IMR-90 (cell line): ENCODE data around the gene PTMS. TPM values are rescaled to one million over a fixed set of nuclear protein-coding genes. Genes with fewer than 3 reads are reported as not detected.

Experiments
- ATAC-seq: fragments of 200-7000 bp; cut with Tn5 transposase; 2 replicates; pipeline ENCODE4 v1.9.1; 2020; ENCODE audit warnings: low read depth, mild to moderate bottlenecking, moderate library complexity
- BruUV-seq: library from RNA; stranded (reverse); fragments of 400-500 nt; replicated peaks from 2 replicates; lab custom pipeline; 2021; lab: Mats Ljungman, UMichigan
- CTCF ChIA-PET: fragments of 300-600 bp; formaldehyde crosslinking; extraction: SDS; loops from one replicate; lab custom pipeline; 2021; ENCODE audit warnings: antibody characterized with exemption; lab: Yijun Ruan, JAX
- POLR2A ChIA-PET: fragments of 300-600 bp; sonication (Branson Sonifier 250); formaldehyde crosslinking; loops from one replicate; lab custom pipeline; 2022; ENCODE audit warnings: antibody characterized with exemption; ENCODE audit not compliant: unreplicated experiment; lab: Charles Lee
- DNase-seq: peaks from one replicate; pipeline ENCODE4 v3.0.0; 2013
- H2AFZ ChIP-seq: replicated peaks from 2 replicates; pipeline ENCODE3; 2013; ENCODE audit warnings: low read length, mild to moderate bottlenecking; ENCODE audit not compliant: poor library complexity
- H2AK5ac ChIP-seq: 2 replicates; pipeline ENCODE4 v1.6.1; 2013; ENCODE audit warnings: low read depth, low read length, inconsistent platforms
- H2AK9ac ChIP-seq: replicated peaks from 2 replicates; pipeline ENCODE3; 2013; ENCODE audit warnings: mild to moderate bottlenecking, low read depth, low read length, moderate library complexity; ENCODE audit not compliant: poor library complexity
- H2BK120ac ChIP-seq: 2 replicates; pipeline ENCODE4 v1.6.1; 2013; ENCODE audit warnings: low read depth, low read length, inconsistent platforms
- H2BK15ac ChIP-seq: 3 replicates; pipeline ENCODE4 v1.6.1; 2013; ENCODE audit warnings: low read depth, low read length, inconsistent platforms
- H2BK20ac ChIP-seq: 2 replicates; pipeline ENCODE4 v1.6.1; 2013; ENCODE audit warnings: low read depth, mild to moderate bottlenecking, inconsistent platforms, low read length, moderate library complexity
- H2BK5ac ChIP-seq: 2 replicates; pipeline ENCODE4 v1.6.1; 2013; ENCODE audit warnings: mild to moderate bottlenecking, low read depth, low read length, inconsistent platforms; ENCODE audit not compliant: poor library complexity, severe bottlenecking
- H3K14ac ChIP-seq: replicated peaks from 2 replicates; pipeline ENCODE4 v1.6.1; 2013; ENCODE audit warnings: low read depth, low read length, inconsistent platforms
- H3K18ac ChIP-seq: 2 replicates; pipeline ENCODE4 v1.6.1; 2013; ENCODE audit warnings: low read depth, low read length, control low read depth
- H3K23ac ChIP-seq: 2 replicates; pipeline ENCODE4 v1.6.1; 2013; ENCODE audit warnings: low read depth, low read length, inconsistent platforms
- H3K27ac ChIP-seq: 2 replicates; pipeline ENCODE4 v1.5.1; 2013; ENCODE audit warnings: mild to moderate bottlenecking, control low read depth, low read length; ENCODE audit not compliant: insufficient read depth
- H3K27me3 ChIP-seq: 2 replicates; pipeline ENCODE4 v1.6.1; 2013; ENCODE audit warnings: low read length; ENCODE audit not compliant: control insufficient read depth, insufficient read depth
- H3K36me3 ChIP-seq: 2 replicates; pipeline ENCODE4 v1.6.1; 2013; ENCODE audit warnings: low read length, mixed read lengths; ENCODE audit not compliant: control insufficient read depth, insufficient read depth
- H3K4ac ChIP-seq: 2 replicates; pipeline ENCODE4 v1.6.1; 2013; ENCODE audit warnings: low read depth, low read length, inconsistent platforms
- H3K4me1 ChIP-seq: 2 replicates; pipeline ENCODE4 v1.6.1; 2013; ENCODE audit warnings: low read length, mixed read lengths; ENCODE audit not compliant: control insufficient read depth, insufficient read depth
- H3K4me2 ChIP-seq: 2 replicates; pipeline ENCODE4 v1.6.1; 2013; ENCODE audit warnings: low read depth, mild to moderate bottlenecking, control low read depth, low read length, moderate library complexity
- H3K4me3 ChIP-seq: 2 replicates; pipeline ENCODE4 v1.5.1; 2013; ENCODE audit warnings: low read depth, mild to moderate bottlenecking, control low read depth, low read length, moderate library complexity; ENCODE audit not compliant: insufficient read depth
- H3K56ac ChIP-seq: 2 replicates; pipeline ENCODE4 v1.6.1; 2013; ENCODE audit warnings: low read length, inconsistent platforms; ENCODE audit not compliant: insufficient read depth; ENCODE audit errors: extremely low read depth
- H3K79me1 ChIP-seq, 2 experiments: 2 replicates each; pipeline ENCODE4 v1.6.1; 2013; ENCODE audit warnings: low read length in 2 of 2, inconsistent platforms in 1 of 2, low read depth in 1 of 2
- H3K9ac ChIP-seq: 2 replicates; pipeline ENCODE4 v1.6.1; 2013; ENCODE audit warnings: low read depth, low read length, control low read depth
- H3K9me1 ChIP-seq: 2 replicates; pipeline ENCODE4 v1.6.1; 2013; ENCODE audit warnings: low read length, inconsistent platforms; ENCODE audit not compliant: insufficient read depth
- H3K9me3 ChIP-seq: 2 replicates; pipeline ENCODE4 v1.6.1; 2013; ENCODE audit warnings: low read length; ENCODE audit not compliant: control insufficient read depth, insufficient read depth
- H4K20me1 ChIP-seq: 2 replicates; pipeline ENCODE4 v1.6.1; 2013; ENCODE audit warnings: low read length, inconsistent platforms; ENCODE audit not compliant: insufficient read depth
- H4K5ac ChIP-seq: 2 replicates; pipeline ENCODE4 v1.6.1; 2013; ENCODE audit warnings: mild to moderate bottlenecking, low read depth, low read length, control low read depth
- H4K8ac ChIP-seq, 2 experiments: 2 replicates each; pipeline ENCODE4 v1.6.1; 2013; ENCODE audit warnings: low read depth in 2 of 2, low read length in 2 of 2, control low read depth in 1 of 2, inconsistent platforms in 1 of 2
- H4K91ac ChIP-seq: 2 replicates; pipeline ENCODE4 v1.6.1; 2013; ENCODE audit warnings: low read depth, low read length, inconsistent platforms; ENCODE audit not compliant: insufficient read depth
- BHLHE40 ChIP-seq: fragments of 150-350 bp; IDR thresholded peaks from 2 replicates; pipeline ENCODE4 v1.6.1; 2016; ENCODE audit warnings: mild to moderate bottlenecking, low read depth, low read length
- CEBPB ChIP-seq: IDR thresholded peaks from 2 replicates; pipeline ENCODE4 v1.6.1; 2012; ENCODE audit warnings: low read depth, low read length, improper control_type of control experiment
- CHD1 ChIP-seq: IDR thresholded peaks from 2 replicates; pipeline ENCODE4 v1.6.1; 2012; ENCODE audit warnings: low read depth, low read length, improper control_type of control experiment
- FOS ChIP-seq: fragments of 150-350 bp; IDR thresholded peaks from 2 replicates; pipeline ENCODE4 v1.6.1; 2016; ENCODE audit warnings: low read depth, low read length
- MAFK ChIP-seq: IDR thresholded peaks from 2 replicates; pipeline ENCODE4 v1.6.1; 2012; ENCODE audit warnings: low read depth, low read length, improper control_type of control experiment
- RAD21 ChIP-seq: IDR thresholded peaks from 2 replicates; pipeline ENCODE4 v1.6.1; 2012; ENCODE audit warnings: low read length, improper control_type of control experiment
- RFX5 ChIP-seq: IDR thresholded peaks from 2 replicates; pipeline ENCODE4 v1.8.0; 2012; ENCODE audit warnings: low read depth, mild to moderate bottlenecking, low read length, moderate library complexity
- WGBS, 2 experiments: methylation state at CpG; one replicate each; pipeline versions ENCODE4 v1.1.5 to v1.1.7; 2013; ENCODE audit warnings: missing lambda C conversion rate in 2 of 2; ENCODE audit not compliant: insufficient read length in 1 of 2; ENCODE audit errors: extremely low coverage in 2 of 2; 5-methylcytosine and 5-hydroxymethylcytosine counted together
- dilution Hi-C: fragments of 300-500 bp; cut with HindIII; formaldehyde crosslinking; loops from one replicate; pipeline ENCODE4 v1.14.3; 2018; ENCODE audit warnings: low sequenced_read_pairs; ENCODE audit not compliant: unreplicated experiment
- in situ Hi-C: fragments of 300-500 bp; cut with MboI; formaldehyde crosslinking; loops from 3 replicates; pipeline ENCODE4 v1.14.3; 2019; ENCODE audit warnings: low sequenced_read_pairs, inconsistent platforms, mixed read lengths
- intact Hi-C: fragments of 100-400 bp; cut with micrococcal nuclease; formaldehyde crosslinking; loops from 2 replicates; pipeline ENCODE4 v1.10.0; 2022
- polyA plus RNA-seq, 3 experiments: library from polyadenylated mRNA; depleted of rRNA; stranded (reverse); fragments of >200 nt; gene quantifications; 2 replicates each; pipeline ENCODE4 v1.2.3, GENCODE V29; 2012; ENCODE audit warnings: low replicate concordance in 1 of 3
- total RNA-seq: library from RNA; depleted of rRNA; stranded (reverse); fragments of >200 nt; gene quantifications from 2 replicates; pipeline ENCODE4 v1.2.3, GENCODE V29; 2012
- TF ChIP-seq, protein P1 (sequence below): fragments of 150-350 bp; IDR thresholded peaks from 2 replicates; pipeline ENCODE4 v1.6.1; 2017; ENCODE audit warnings: mild to moderate bottlenecking, antibody characterized with exemption, low read length, low read depth
- TF ChIP-seq, protein P2 (sequence below): conservative IDR thresholded peaks from 2 replicates; pipeline ENCODE4 v1.5.1; 2012; ENCODE audit warnings: mild to moderate bottlenecking, low read depth, low read length, improper control_type of control experiment
- TF ChIP-seq, protein P3 (sequence below): fragments of 150-350 bp; IDR thresholded peaks from 2 replicates; pipeline ENCODE4 v1.6.1; 2016; ENCODE audit warnings: low read depth, mild to moderate bottlenecking, low read length, moderate library complexity, borderline replicate concordance

PTMS gene
- total and polyA plus RNA-seq, 2 of the 4 experiments (the other 2 are of a cell fraction) = 17.2 to 275 TPM

DNA sequence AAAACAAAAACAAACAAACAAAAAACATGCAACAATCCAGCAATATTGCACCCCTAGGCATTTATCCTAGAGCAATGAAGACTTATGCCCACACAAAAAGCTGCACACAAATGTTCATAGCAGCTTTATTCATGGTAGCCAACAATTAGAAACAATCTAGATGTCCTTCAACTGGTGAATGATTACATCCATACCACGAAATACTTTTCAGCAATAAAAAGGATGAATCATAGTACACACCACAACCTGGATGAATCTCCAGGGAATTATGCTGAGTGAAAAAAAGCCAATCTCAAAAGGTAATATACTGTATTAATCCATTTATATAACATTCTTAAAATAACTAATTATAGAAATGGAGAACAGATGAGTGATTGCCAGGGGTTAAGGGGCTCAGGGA is 41.0 kb downstream of the PTMS start:
- CTCF ChIA-PET = no interaction called here
- WGBS, 2 experiments = no CpG with 5 or more reads among the region's 1 CpG
- no peak for ATAC-seq

More for the DNA sequence above, 41.0 kb downstream of the PTMS start:
- intact Hi-C loops (no loop called here), dilution Hi-C loops (no loop called here), in situ Hi-C loops (no loop called here)
- POLR2A ChIA-PET = interaction anchor here (0.7 kb wide), 1 partner anchor 15 kb away, joined by 4 read pairs; the partner anchor contains the start of gene GPR162
- Histone ChIP-seq H3K9me1 (no peaks in the 10 kb centered on the region), H3K18ac (no peak overlapping the region), H3K4me1 (no peaks in the 10 kb centered on the region), H2AK9ac (no peak overlapping the region), H3K4me2 (no peak overlapping the region), H3K36me3 (peaks cover 3% of the 10 kb centered on the region; the same call in 1 of the 2 replicates), H4K20me1 (no peaks in the 10 kb centered on the region), H4K91ac (no peak overlapping the region), H3K14ac (no peak overlapping the region), H4K8ac (no peak overlapping the region), H3K27me3 (no peaks in the 10 kb centered on the region), H2BK20ac (no peak overlapping the region), H2BK120ac (no peak overlapping the region), H3K23ac (no peak overlapping the region), H3K4me3 (no peak overlapping the region), H4K5ac (no peak overlapping the region), H3K27ac (no peak overlapping the region), H3K79me1 (no peaks in the 10 kb centered on the region), H3K4ac (no peak overlapping the region), H2AK5ac (no peak overlapping the region), H2BK15ac (no peak overlapping the region), H3K9me3 (no peaks in the 10 kb centered on the region), H2BK5ac (no peak overlapping the region), H3K9ac (no peak overlapping the region), H2AFZ (no peak overlapping the region), H3K56ac (no peak overlapping the region)
- no TSS peak for BruUV-seq
- no peak for DNase-seq
- no peak for TF ChIP-seq MAFK
- TF ChIP-seq, protein P1, sequence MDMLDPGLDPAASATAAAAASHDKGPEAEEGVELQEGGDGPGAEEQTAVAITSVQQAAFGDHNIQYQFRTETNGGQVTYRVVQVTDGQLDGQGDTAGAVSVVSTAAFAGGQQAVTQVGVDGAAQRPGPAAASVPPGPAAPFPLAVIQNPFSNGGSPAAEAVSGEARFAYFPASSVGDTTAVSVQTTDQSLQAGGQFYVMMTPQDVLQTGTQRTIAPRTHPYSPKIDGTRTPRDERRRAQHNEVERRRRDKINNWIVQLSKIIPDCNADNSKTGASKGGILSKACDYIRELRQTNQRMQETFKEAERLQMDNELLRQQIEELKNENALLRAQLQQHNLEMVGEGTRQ = no peak
- TF ChIP-seq CHD1 = no peak
- no peak for TF ChIP-seq BHLHE40
- no peak for TF ChIP-seq CEBPB
- TF ChIP-seq RAD21 = no peak
- no peak for TF ChIP-seq FOS
- no peak for TF ChIP-seq RFX5
- TF ChIP-seq, protein P2, sequence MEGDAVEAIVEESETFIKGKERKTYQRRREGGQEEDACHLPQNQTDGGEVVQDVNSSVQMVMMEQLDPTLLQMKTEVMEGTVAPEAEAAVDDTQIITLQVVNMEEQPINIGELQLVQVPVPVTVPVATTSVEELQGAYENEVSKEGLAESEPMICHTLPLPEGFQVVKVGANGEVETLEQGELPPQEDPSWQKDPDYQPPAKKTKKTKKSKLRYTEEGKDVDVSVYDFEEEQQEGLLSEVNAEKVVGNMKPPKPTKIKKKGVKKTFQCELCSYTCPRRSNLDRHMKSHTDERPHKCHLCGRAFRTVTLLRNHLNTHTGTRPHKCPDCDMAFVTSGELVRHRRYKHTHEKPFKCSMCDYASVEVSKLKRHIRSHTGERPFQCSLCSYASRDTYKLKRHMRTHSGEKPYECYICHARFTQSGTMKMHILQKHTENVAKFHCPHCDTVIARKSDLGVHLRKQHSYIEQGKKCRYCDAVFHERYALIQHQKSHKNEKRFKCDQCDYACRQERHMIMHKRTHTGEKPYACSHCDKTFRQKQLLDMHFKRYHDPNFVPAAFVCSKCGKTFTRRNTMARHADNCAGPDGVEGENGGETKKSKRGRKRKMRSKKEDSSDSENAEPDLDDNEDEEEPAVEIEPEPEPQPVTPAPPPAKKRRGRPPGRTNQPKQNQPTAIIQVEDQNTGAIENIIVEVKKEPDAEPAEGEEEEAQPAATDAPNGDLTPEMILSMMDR = no peak
- TF ChIP-seq, protein P3, sequence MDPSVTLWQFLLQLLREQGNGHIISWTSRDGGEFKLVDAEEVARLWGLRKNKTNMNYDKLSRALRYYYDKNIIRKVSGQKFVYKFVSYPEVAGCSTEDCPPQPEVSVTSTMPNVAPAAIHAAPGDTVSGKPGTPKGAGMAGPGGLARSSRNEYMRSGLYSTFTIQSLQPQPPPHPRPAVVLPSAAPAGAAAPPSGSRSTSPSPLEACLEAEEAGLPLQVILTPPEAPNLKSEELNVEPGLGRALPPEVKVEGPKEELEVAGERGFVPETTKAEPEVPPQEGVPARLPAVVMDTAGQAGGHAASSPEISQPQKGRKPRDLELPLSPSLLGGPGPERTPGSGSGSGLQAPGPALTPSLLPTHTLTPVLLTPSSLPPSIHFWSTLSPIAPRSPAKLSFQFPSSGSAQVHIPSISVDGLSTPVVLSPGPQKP = no peak
